Body of pancreas (tissue), 4 donors: Measurements from ENCODE around the gene CFAP43.

Source experiments
- POLR2A ChIP-seq, 3 donors: fragments of 450-650 bp; IDR thresholded peaks; one replicate each; pipeline ENCODE4 v1.6.1; 2016; ENCODE audit warnings: antibody characterized with exemption in 3 of 3, mild to moderate bottlenecking in 2 of 3
- TF ChIP-seq, protein P1 (sequence below), 7 experiments: fragments of 450-650 bp in 4 of 7; fragments of 200-600 bp in 3 of 7; sonication (generic) in 3 of 7; IDR thresholded peaks; one replicate each; pipeline ENCODE4 v1.5.1; 2016 to 2019; ENCODE audit warnings: antibody characterized with exemption in 7 of 7

- TF ChIP-seq, protein P1, sequence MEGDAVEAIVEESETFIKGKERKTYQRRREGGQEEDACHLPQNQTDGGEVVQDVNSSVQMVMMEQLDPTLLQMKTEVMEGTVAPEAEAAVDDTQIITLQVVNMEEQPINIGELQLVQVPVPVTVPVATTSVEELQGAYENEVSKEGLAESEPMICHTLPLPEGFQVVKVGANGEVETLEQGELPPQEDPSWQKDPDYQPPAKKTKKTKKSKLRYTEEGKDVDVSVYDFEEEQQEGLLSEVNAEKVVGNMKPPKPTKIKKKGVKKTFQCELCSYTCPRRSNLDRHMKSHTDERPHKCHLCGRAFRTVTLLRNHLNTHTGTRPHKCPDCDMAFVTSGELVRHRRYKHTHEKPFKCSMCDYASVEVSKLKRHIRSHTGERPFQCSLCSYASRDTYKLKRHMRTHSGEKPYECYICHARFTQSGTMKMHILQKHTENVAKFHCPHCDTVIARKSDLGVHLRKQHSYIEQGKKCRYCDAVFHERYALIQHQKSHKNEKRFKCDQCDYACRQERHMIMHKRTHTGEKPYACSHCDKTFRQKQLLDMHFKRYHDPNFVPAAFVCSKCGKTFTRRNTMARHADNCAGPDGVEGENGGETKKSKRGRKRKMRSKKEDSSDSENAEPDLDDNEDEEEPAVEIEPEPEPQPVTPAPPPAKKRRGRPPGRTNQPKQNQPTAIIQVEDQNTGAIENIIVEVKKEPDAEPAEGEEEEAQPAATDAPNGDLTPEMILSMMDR (IDR thresholded peaks at IDR 0.05), result no peak
- no peak for TF ChIP-seq POLR2A (IDR thresholded peaks at IDR 0.05)
These were observed 11.3 kb upstream of the CFAP43 start for GRCh38 chr10:104243512-104243911.
